HEK293T (cell line): Measurements from ENCODE around the gene SOX15.

ENCODE experiments used
- ELF4 ChIP-seq: fragments of 450-650 bp; IDR thresholded peaks from 2 replicates; pipeline ENCODE4 v1.6.1; 2017; ENCODE audit warnings: antibody characterized with exemption
- FOXM1 ChIP-seq: fragments of 450-650 bp; IDR thresholded peaks from 2 replicates; pipeline ENCODE4 v1.6.1; 2017; ENCODE audit warnings: mild to moderate bottlenecking, borderline replicate concordance
- PKNOX1 ChIP-seq: fragments of 450-650 bp; IDR thresholded peaks from 2 replicates; pipeline ENCODE4 v1.6.1; 2016

GRCh38 chr17:7548585-7549400 lies 41.1 kb downstream of the SOX15 start, which contains the start of gene TNFSF12:
- no peak for TF ChIP-seq ELF4
- no peak for TF ChIP-seq PKNOX1
- TF ChIP-seq FOXM1 = no peak
